Peyer's patch (tissue), 4 donors: ENCODE results near the gene CHAF1A. TPM values are rescaled to one million over a fixed set of nuclear protein-coding genes. Genes with fewer than 3 reads are reported as not detected.
A peak's percentile ranks its signal among the peaks of the same experiment; 100 is the strongest.

ENCODE experiments used
- DNase-seq, 3 donors: peaks; one replicate each; pipeline ENCODE4 v3.0.0-alpha.2; 2017 to 2019
- H3K27ac ChIP-seq, 4 donors: fragments of 200-600 bp; sonication (generic); one replicate each; pipeline ENCODE4 v1.5.1; 2016 to 2019
- H3K27me3 ChIP-seq, 2 donors: fragments of 200-600 bp; sonication (generic); one replicate each; pipeline ENCODE4 v1.5.1; 2019
- H3K36me3 ChIP-seq, 3 donors: fragments of 200-600 bp; sonication (generic); one replicate each; pipeline ENCODE4 v1.5.1; 2016 to 2019
- H3K4me1 ChIP-seq, 4 donors: fragments of 200-600 bp; sonication (generic); one replicate each; pipeline ENCODE4 v1.5.1; 2016 to 2019
- H3K4me3 ChIP-seq, 4 donors: fragments of 200-600 bp; sonication (generic); 1 replicate in 3 of 4; 2 replicates in 1 of 4; pipeline ENCODE4 v1.5.1; 2016 to 2019; ENCODE audit warnings: mild to moderate bottlenecking in 1 of 4
- H3K9me3 ChIP-seq, 4 donors: fragments of 200-600 bp; sonication (generic); one replicate each; pipeline ENCODE4 v1.5.1; 2016 to 2019; ENCODE audit warnings: mild to moderate bottlenecking in 1 of 4
- CTCF ChIP-seq, 6 experiments: fragments of 450-650 bp in 4 of 6; fragments of 200-600 bp in 2 of 6; sonication (generic) in 1 of 6; IDR thresholded peaks; one replicate each; pipeline ENCODE4 v1.5.1; 2017 to 2019; ENCODE audit warnings: antibody characterized with exemption in 6 of 6, mild to moderate bottlenecking in 3 of 6, moderate library complexity in 1 of 6
- POLR2A ChIP-seq, 2 donors: fragments of 450-650 bp; IDR thresholded peaks; one replicate each; pipeline ENCODE4 v1.5.1; 2017; ENCODE audit warnings: antibody characterized with exemption in 2 of 2, mild to moderate bottlenecking in 2 of 2, moderate library complexity in 2 of 2
- total RNA-seq, 4 donors: library from RNA; depleted of rRNA; stranded (reverse); fragments of >200 nt; gene quantifications; one replicate each; pipeline ENCODE4 v1.1.0, GENCODE V29; 2016

Gene CHAF1A
- total RNA-seq, 4 donors from 2014 or later, result 7.5 to 66.8 (median 14.4) TPM

GRCh38 chr19:4357095-4357797 lies 45.2 kb upstream of the CHAF1A start:
- Histone ChIP-seq H3K27me3 (no peaks in the 10 kb centered on the region), H3K27ac (no peak overlapping the region)

DNA sequence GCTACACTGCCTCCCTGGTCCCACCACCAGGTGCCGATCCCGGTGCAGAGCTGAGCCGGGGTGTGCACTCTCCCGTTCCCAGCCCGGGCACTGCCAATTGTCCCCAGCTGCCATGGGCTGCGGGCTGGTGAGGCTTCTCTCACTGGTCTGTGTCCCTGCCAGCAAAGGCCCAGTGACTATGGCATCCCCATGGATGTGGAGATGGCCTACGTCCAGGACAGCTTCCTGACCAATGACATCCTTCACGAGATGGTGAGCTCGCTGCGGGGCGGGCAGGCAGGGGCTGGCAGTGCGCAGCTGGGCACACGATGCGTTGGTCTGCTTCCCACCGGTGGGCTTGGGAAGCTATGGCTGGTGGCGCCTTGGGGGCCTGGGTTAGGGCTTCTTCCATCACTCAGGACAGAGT lies 44.5 kb upstream of the CHAF1A start:
- DNase-seq, result no peak
- no peak for TF ChIP-seq CTCF (IDR thresholded peaks at IDR 0.05)
- TF ChIP-seq POLR2A (IDR thresholded peaks at IDR 0.05), result no peak
- no peak overlapping the region for H3K27ac ChIP-seq
- no peaks in the 10 kb centered on the region for H3K9me3 ChIP-seq
- H3K36me3 ChIP-seq, result peaks cover 0 to 69% (median 0%) of the 10 kb centered on the region in 3 donors
- H3K4me3 ChIP-seq, result no peak overlapping the region
- H3K27me3 ChIP-seq, result no peaks in the 10 kb centered on the region
- H3K4me1 ChIP-seq, result no peaks in the 10 kb centered on the region

More at GRCh38 chr19:4357095-4357797, 45.2 kb upstream of the CHAF1A start:
- H3K36me3 ChIP-seq, result peaks cover 0 to 62% (median 0%) of the 10 kb centered on the region in 3 donors
- DNase-seq, result no peak
- no peaks in the 10 kb centered on the region for H3K9me3 ChIP-seq
- H3K4me1 ChIP-seq, result no peaks in the 10 kb centered on the region
- TF ChIP-seq POLR2A (IDR thresholded peaks at IDR 0.05) (no peak), CTCF (IDR thresholded peaks at IDR 0.05) (no peak)
- H3K4me3 ChIP-seq, result no peak overlapping the region

DNA sequence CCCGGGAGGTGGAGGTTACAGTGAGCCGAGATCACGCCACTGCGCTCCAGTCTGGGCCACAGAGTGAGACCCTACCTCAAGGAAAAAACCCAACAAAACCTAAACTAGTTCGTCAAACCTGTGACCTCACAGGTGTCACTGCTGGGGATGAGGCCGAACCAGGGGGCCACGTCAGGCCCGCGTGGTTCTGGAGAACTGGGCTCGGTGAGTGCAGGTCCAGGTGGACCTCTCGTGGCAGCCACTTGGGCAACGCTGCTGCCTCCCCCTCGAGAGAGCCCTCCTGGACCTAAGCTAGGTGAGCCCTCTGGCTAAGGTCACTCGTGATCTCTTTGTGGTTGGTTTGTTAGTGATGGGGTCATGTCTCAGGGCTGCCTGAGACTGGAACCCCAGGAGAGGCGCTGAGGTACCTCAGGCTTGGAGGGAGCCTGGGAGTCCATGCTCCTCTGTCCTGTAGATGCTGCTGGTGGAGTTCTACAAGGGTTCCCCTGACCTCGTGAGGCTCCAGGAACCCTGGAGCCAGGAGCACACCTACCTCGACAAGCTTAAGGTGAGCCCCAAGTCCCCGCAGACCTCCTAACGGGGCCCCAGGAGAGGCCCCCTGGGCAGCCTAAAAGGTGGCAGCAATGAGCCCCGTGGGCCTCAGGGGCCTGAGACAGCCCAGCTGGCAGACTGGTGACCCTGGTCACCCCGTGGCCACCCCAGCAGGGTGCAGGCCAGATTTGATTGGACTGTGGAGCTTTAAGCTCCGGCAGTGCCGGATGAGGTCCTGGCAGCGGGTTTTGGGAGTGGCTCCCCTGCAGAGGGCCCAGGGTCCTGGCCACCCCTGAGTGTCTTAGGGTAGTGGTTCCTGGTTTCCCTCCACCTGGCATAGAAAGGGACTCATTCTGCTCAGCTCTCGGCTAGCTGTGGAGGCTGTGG lies 43.5 kb upstream of the CHAF1A start:
- TF ChIP-seq POLR2A (IDR thresholded peaks at IDR 0.05), result no peak
- TF ChIP-seq CTCF (IDR thresholded peaks at IDR 0.05), result no peak
- H3K4me1 ChIP-seq, result no peaks in the 10 kb centered on the region
- no peak overlapping the region for H3K4me3 ChIP-seq
- H3K27me3 ChIP-seq, result no peaks in the 10 kb centered on the region
- peaks cover 0 to 76% (median 0%) of the 10 kb centered on the region in 3 donors for H3K36me3 ChIP-seq
- DNase-seq, result no peak
- no peak overlapping the region for H3K27ac ChIP-seq
- no peaks in the 10 kb centered on the region for H3K9me3 ChIP-seq

GRCh38 chr19:4359627-4360000 lies 42.8 kb upstream of the CHAF1A start:
- H3K9me3 ChIP-seq, result no peaks in the 10 kb centered on the region
- no peak for DNase-seq
- H3K27ac ChIP-seq, result no peak overlapping the region
- H3K4me1 ChIP-seq, result no peaks in the 10 kb centered on the region
- TF ChIP-seq CTCF (IDR thresholded peaks at IDR 0.05) (no peak), POLR2A (IDR thresholded peaks at IDR 0.05) (no peak)
- peaks cover 0 to 75% (median 0%) of the 10 kb centered on the region in 3 donors for H3K36me3 ChIP-seq
- no peaks in the 10 kb centered on the region for H3K27me3 ChIP-seq
- no peak overlapping the region for H3K4me3 ChIP-seq

GRCh38 chr19:4360081-4360569 lies 42.3 kb upstream of the CHAF1A start:
- H3K27ac ChIP-seq, result peak overlapping the region in 1 of 4 donors; percentile 35
- H3K4me3 ChIP-seq, result no peak overlapping the region
- TF ChIP-seq CTCF (IDR thresholded peaks at IDR 0.05) (no peak), POLR2A (IDR thresholded peaks at IDR 0.05) (no peak)
- no peaks in the 10 kb centered on the region for H3K9me3 ChIP-seq
- H3K4me1 ChIP-seq, result no peaks in the 10 kb centered on the region
- H3K27me3 ChIP-seq, result no peaks in the 10 kb centered on the region
- no peak for DNase-seq
- H3K36me3 ChIP-seq, result peaks cover 0 to 78% (median 0%) of the 10 kb centered on the region in 3 donors
